ENCODE measurements around the gene ABCD2.
A peak's percentile ranks its signal among the peaks of the same experiment; 100 is the strongest.
"Not testable (repeated sequence)": the region's sequence is repeated elsewhere in the genome, so short reads cannot be mapped to it uniquely, and the experiment has no call there.

Gene ABCD2

GRCh38 chr12:39619660-39620433 lies at the start of gene ABCD2:
Gene ABCD2 (minus strand): TSS chr12:39619803. CDS start chr12:39619615, 188 bp downstream.
- peak; percentile 53 for DNase-seq (ENCODE audit: low read depth, low spot score)

DNA sequence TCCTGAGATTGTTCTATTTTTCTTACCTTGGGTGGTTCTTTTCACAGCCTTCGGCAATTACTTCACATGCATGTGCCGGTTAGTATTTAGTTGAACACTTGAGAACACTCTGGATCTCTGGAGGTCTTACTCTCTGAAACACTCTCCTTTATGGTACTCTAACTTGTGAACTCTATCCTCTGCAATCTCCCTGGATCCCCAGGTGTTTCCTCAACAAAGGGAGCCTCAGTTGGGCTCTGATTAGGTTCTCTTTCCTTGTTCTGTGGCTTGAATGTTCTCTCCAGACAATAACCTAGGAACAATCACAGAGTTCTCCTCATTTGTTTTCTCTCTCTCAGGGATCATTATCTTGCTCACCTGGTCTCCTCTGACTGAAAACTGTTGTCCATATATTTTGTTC lies 40.5 kb upstream of the ABCD2 start:
- DNase-seq (ENCODE audit: low read depth, low spot score): no peak

DNA sequence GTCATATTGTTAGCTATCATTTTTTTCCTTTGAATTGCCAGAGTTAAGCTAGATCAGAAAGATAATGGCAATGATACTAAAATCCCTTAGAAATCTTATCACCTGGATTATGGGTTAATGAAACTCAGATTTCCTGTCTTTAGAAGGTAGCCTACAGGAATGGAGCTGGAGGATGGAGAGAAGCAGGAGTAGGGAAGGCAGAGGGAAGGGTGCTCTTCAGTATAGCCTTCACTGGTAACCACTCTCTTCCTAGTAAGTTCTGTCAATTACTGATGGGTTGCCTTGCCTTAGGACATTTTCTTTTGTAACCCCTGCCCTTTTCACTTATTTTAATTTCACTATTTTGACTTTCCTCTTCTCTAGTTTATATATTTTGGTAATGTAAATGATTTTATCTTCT lies 27.8 kb upstream of the ABCD2 start:
- DNase-seq (ENCODE audit: low read depth, low spot score): no peak

DNA sequence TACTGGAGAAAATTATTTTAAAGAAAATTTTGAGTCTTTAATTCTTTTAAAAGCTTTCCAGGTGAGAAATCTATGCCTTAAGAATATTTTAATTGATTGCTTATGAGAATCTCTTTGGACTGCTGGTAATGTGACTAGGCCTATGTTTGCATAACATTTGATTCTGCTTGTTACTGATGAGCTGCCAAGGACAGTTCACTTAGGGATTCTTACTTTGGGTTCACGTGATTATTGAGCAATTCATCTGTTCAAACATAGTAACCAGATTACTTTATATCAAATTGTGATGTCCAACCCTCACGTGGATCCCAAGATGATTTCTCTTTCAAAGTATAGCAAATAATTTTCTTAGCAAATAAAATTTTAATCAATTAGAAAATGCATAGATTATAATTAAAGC lies 27.4 kb upstream of the ABCD2 start:
- DNase-seq (ENCODE audit: low read depth, low spot score): no peak

DNA sequence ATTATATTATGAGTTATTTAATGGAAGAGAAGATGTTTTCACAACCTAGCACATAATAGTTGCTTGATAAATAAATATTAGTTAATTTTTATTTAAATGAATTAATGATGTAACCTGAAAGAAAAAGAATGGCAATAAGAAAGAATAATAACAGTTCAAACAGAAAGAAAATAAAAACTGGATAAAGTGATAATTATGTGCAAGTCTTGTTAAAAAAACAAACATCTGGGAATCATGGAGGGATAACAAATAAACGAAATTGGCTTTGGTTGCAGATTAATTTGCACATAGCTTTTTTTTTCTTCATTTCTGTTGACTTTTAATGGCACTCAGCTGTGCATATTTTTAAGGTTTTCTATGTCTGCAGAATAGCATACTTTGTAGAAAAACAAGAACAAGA lies 23.4 kb upstream of the ABCD2 start:
- no peak for DNase-seq (ENCODE audit: low read depth, low spot score)

GRCh38 chr12:39638840-39639239 lies 19.2 kb upstream of the ABCD2 start:
- no peak for DNase-seq (ENCODE audit: low read depth, low spot score)

DNA sequence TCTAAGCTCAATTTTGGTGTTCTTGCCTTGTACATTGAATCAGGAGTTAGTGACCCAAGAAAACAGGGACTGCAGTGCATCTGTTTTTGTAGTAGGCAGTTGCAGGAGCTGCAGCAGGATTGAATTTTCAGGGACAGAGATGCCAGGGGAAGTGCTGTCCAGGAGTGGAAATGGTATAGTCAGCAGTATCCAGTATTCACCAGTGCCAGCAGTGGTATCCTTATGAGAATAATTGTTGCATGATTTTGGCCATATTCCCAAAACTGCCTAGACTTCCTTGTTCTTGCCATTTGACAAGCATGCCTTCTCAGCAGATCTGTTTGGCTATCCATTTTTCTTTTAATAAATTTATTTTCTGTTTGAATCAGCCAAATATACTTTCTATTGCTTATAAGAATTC lies 18.6 kb upstream of the ABCD2 start:
- DNase-seq (ENCODE audit: low read depth, low spot score): no peak

GRCh38 chr12:39632670-39633069 lies 13.1 kb upstream of the ABCD2 start:
- no peak for DNase-seq (ENCODE audit: low read depth, low spot score)

DNA sequence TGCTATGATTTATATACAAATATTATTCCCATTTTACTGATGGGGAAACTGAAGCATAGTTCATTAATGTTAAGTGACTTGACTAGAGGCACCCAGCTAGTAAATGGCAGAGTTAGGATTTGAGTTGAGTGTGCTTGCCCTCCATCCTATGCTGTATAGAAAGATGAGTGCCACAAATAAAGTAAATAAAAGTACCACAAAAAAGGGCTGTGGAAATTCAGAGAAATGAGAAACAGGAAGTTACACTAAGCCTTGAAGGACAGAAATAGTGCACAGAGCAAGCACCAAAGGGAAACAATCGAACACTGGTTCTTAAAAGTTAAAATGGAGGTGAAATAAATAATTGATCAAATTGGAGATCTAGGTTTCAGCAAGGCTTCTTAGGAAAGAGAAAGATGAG lies 9.2 kb upstream of the ABCD2 start:
- no peak for DNase-seq (ENCODE audit: low read depth, low spot score)

DNA sequence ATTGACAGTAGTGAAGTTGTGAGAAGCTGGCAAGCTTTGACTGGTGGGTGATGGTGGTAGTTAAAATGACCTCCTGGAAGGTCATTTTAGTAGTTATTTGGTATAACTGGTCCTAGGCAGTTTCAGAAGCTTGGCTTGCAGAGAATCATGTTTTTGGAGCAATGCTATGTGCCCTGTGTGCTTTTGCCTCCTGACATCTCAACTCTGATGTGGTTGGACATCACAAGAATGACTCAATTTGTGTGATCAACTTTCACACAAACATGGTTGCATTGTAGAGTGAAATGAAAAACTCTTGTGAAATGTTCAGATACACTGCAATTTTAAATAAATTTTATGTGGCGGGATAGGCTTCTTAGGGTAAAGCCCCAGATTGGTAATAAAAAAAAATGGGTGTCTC lies 8.3 kb upstream of the ABCD2 start:
- DNase-seq (ENCODE audit: low read depth, low spot score): no peak

GRCh38 chr12:39626033-39626814 lies 6.6 kb upstream of the ABCD2 start:
- DNase-seq (ENCODE audit: low read depth, low spot score): no peak

- DNase-seq (ENCODE audit: low read depth, low spot score): no peak
These were observed 4.3 kb upstream of the ABCD2 start for GRCh38 chr12:39623919-39624318.

DNA sequence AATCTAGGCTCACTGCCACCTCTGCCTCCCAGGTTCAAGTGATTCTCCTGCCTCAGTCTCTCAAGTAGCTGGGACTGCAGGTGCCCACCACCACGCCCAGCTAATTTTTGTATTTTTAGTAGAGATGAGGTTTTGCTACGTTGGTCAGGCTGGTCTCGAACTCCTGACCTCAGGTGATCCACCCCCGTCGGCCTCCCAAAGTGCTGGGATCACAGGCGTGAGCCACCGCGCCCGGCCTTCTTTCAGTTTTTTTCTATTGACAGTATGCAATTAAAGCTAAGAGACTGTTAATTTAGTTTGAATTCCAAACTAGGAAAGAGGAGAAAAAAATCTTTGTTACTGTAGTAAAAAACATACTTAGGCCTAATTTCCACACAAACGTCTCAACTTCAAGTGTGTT lies 3.6 kb upstream of the ABCD2 start:
- DNase-seq (ENCODE audit: low read depth, low spot score): not testable (repeated sequence)

DNA sequence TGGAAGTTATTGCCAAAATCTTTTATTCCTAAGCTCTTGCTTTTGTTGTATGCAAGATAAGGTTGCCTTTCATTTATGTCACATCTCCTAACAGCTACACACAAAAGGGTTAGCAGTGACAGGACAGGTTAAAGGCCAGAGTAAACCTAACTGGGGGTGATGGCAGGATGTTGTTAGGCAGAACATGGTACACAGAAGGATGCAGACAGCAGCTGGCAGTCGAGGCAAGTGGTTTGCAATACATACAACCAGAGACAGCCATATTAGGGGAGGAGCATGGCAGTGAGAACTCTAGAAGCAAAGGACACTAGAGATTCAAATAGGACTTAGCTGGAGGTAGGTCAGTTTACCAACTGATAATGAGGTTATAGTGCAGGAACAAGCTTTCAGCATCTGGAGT lies 2.7 kb upstream of the ABCD2 start:
- no peak for DNase-seq (ENCODE audit: low read depth, low spot score)

DNA sequence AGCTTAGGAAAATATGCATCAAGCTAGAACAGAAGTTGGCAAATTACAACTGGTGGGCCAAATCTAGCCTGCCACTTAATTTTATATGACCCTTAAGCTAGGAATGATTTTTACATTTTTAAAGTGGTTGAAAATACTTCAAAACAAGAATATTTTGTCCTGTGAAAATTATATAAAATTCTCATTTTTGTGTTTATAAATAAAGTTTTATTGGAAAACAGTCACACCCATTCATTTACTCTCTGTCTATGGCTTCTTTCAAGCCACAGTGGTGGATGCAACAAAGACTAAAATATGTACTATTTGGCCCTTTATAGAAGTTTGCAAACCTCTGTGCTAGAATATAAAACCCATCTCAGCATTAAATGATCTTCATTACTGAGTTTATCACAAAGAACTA lies 2.1 kb upstream of the ABCD2 start:
- no peak for DNase-seq (ENCODE audit: low read depth, low spot score)

DNA sequence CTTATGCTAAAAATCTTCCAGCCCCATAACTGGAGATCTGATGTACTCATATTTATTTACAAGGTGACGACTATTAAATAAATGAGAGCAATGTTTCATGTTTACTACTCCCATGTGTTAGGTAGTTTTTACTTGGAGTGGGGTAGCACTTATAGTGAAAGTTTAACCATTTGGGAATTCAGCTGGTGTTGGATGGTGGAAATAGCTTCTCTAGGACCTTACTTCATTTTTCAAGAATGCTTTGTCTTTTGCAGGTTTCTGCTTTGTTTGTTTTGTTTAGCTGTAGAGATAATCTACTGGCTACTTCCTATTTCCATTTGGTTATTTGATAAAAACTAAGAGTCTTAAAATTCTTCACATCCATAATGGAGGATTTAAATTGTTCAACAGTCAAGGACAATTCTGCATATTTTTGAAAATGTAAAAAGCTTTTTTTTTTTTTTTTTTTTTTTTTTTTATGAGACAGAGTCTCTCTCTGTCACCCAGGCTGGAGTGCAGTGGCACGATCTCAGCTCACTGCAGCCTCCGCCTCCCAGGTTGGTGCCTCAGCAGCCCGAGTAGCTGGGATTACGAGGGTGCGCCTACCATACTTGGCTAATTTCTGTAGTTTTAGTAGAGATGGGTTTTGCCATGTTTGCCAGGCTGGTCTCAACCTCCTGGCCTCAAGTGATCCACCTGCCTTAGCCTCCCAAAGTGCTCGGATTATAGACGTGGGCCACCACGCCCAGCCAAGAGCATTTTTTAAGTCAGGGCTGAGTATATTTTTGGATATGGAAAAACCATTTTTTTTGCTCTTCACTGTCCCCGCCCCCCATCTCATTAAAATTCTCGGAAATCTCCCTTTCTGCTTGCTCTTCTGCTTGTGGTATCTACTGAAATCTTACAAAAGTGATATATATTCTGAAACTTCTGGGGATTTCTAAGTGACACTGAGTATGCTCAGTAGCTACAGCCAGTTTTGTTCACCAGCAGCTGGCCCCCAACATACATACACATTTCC lies 1.4 kb upstream of the ABCD2 start:
- DNase-seq (ENCODE audit: low read depth, low spot score): no peak

DNA sequence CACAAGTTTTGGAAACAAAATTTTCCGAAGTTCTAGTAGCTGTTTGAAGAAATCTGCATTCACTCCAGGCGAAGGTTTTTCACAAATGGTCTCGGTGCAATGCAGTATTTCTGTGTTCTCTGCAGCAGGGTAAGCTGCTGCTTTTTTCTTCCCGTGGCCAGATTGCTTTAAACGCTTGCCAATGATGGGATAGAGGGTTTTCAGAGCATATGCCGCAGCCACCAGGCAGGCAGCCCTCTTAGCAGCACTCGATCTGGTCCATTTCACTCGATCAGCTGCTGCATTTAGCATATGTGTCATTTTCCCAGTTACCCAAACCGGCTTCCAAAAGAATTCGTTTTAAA lies 315 bp downstream of the ABCD2 start:
- no peak for DNase-seq (ENCODE audit: low read depth, low spot score)

DNA sequence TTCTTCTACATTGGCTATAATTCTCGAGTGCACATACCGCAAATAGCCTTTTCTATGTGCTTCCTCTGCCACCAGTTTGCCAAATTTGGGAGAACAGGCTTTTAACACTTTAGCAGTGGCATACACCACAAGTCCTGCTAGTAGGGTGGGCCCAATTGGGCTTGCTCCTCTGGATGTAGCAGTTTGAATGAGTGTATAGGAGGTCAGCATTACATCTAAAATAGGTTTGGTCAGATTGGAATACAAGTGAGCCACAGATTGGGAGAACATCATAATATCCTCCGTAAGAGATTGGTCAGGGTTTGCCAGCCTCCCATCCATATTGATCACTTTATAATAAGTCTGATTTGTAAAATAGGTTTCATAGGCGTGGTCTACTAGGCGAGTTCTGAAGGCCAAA lies 902 bp downstream of the ABCD2 start:
- no peak for DNase-seq (ENCODE audit: low read depth, low spot score)

- DNase-seq (ENCODE audit: low read depth, low spot score): no peak
These were observed 1.7 kb downstream of the ABCD2 start for GRCh38 chr12:39617887-39618286.

DNA sequence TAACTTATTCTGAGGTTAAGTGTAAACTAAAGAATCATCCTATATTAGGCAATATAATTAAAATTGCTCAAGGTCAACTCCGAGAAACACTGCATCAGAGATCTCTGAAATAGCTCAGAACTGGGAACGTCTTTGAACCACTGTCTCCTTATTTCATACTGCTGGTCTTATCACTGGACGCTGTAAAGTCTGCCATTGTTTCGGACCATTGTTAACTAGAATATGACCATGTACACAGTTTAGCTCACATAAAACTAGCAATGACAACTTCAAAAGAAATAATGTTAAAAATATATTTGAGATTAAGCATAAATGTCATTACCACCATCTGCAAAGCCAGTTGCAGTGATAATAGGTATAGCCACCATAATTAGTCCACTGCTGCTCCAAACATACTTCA lies 2.9 kb downstream of the ABCD2 start:
- DNase-seq (ENCODE audit: low read depth, low spot score): no peak

DNA sequence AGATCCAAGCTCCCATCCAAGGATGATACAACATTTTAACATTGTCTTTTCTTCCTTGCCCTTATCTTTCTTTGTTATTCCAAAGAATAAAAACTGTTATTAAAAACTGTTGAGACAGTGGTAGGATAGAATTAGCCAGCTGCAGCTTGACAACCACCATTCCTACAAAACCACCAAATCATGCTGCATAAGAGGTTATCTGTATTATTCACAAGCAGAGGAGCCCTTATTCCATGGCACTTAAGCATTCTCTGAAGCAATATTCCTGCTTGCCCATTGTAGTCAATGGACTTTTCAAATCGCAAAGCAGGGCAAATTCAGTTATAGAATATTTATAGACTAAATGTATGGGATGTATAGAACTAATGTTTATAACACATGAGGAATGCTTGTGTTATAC lies 3.4 kb downstream of the ABCD2 start:
- DNase-seq (ENCODE audit: low read depth, low spot score): no peak

GRCh38 chr12:39613525-39613924 lies 6.1 kb downstream of the ABCD2 start:
- DNase-seq (ENCODE audit: low read depth, low spot score): no peak

Measured in smooth muscle cell of the brain vasculature (primary cell).